Stimulated activated CD4-positive, alpha-beta T cell treated with anti-CD3 and anti-CD28 coated beads, TNF-alpha, amount 100 ng/mL, for 24 hours (primary cell): ENCODE results near the gene HES7.
A peak's percentile ranks its signal among the peaks of the same experiment; 100 is the strongest.
"Not testable (repeated sequence)": the region's sequence is repeated elsewhere in the genome, so short reads cannot be mapped to it uniquely, and the experiment has no call there.

Experiments used
- DNase-seq, 3 experiments: peaks; one replicate each; pipeline ENCODE4 v3.0.0-alpha.2; 2020; ENCODE audit warnings: low read depth in 3 of 3

HES7 gene

DNA sequence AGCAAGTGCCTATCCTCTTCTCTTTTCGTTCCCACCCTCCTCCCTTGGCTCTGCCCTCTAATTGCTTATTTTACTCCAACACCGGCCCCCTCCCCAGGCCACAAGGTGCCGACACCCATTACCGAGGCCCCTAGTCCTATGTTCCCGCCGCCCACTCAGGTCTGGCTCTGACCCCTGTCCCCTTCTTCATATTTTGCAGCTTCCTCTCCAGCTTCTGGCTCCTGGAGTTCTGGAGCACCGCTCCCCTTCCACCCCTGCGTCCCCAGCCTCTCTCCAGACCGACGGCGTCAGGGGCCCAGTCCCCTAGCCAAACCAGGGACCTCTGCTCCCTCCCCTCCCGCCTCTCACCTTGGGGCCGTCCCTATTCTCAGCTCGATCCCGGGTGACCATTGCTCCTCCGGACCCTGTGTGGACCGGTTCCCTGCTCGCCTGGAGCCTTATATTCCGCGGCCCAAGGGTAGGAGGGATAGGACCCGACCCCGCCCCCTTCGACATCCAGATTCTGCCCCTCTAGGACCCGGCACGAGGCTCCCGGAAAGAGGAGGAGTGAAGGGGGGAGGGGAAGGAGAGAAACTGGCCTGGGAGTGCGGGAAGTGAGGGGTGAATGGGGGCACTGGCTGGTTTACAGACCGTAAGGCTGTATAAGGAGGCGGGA is at the start of gene HES7:
Gene HES7 (minus strand): TSS at position 412 of the 655 bp plus-strand sequence. CDS start 22 bp downstream, at position 390.
- DNase-seq = no peak

DNA sequence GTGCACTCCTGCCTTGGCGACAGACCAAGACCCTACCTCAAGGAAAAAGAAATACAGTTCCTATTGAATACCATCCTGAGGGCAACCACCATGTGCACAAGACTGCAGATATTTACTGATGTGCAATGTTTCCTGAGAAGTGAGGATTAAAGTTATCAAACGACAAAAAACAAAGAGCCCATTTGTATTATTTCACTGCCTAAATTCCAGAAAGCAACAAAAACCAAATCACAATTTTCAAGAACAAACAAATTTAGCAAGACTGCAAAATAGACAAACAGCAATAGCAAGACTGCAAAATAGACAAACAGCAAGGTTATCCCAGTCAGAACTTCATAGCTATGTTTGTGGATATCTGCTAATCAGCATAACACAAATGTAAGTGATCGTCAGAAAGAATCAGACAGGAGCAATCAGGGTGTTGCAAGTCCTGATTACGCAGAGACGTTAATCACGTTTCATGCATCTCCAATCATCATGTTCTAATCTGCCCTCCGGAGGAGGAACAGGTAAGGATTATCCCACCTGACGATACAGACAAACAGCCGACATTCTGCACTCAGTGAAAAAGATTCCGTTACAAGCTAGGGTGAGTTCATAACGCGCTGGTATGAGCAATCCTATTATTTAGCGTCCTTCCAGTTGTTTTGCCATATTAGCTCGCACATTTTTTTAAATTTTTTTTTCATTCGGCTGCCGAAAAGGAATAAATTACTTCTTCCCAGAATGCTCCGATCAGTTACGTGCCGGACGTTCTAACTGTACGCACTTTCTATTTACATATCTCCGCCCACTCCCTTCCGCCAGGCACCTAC is 49.4 kb upstream of the HES7 start:
- DNase-seq = peak; percentile 60 to 85 (median 76)

DNA sequence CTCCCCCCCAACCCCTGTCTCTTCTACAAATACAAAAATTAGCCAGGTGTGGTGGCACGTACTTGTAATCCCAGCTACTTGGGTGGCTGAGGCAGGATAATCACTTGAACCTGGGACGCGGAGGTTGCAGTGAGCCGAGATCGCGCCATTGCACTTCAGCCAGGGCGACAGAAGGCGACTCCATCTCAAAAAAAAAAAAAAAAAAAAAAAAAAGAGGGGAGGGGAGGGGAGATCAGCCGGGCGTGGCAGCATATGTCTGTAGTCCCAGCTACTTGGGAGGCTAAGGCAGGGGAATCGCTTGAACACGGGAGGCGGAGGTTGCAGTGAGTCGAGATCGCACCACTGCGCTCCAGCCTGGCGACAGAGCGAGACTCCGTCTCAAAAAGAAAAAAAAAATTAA is 46.3 kb upstream of the HES7 start:
- not testable (repeated sequence) for DNase-seq

DNA sequence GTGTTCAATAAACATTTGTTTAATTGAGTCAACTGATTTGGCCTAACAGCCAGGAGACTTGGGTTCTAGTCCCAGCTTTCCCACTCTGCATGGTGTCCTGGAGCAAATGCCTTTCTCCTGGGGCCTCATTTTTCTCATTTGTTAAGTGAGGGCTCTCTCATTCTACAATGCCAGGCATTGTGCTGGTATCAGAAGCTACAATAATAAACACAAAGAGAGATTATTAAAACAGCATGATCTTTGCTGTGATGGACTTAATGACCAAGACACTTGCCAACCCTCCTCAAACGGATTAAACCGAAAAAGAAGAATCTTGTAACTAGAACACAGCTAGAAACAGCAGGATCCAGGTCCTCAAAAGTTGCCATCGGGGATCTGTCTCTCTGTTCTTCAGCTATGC is 43.6 kb upstream of the HES7 start:
- no peak for DNase-seq

DNA sequence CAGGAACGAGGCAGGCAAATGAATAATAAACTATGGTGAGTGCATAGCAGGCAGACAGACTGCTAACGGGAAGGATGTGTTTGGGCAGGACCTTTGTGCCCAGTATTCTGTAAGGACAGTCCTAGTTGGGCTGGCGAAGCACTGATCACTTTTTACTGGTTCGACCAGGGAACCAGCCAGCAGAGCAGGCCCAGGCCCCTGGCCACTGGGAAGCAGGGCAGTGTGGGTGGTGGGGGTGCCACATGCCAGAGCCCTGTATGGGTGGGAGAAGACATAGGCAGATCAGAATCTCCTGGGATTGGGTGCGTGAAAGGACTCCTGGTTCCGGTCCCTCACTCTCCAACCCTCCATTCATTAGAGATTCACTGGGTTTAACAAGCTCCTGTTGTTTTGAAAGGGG is 42.8 kb upstream of the HES7 start:
- DNase-seq = no peak

DNA sequence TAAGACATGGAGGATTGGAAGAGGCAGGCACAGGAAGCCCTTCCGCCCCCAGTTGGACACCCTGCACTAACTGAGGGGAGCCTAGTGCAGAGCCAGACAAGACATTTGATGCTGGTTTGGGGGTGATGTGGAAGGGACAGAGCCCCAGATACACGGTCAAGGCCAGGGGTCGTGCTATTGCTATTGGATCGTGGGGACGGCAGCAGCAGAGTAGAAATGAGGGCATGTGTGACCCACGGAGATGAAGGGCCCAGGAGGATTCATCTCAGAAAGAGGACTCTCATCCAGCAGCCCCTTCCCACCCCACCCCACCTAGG is 40.9 kb upstream of the HES7 start:
- DNase-seq = no peak

DNA sequence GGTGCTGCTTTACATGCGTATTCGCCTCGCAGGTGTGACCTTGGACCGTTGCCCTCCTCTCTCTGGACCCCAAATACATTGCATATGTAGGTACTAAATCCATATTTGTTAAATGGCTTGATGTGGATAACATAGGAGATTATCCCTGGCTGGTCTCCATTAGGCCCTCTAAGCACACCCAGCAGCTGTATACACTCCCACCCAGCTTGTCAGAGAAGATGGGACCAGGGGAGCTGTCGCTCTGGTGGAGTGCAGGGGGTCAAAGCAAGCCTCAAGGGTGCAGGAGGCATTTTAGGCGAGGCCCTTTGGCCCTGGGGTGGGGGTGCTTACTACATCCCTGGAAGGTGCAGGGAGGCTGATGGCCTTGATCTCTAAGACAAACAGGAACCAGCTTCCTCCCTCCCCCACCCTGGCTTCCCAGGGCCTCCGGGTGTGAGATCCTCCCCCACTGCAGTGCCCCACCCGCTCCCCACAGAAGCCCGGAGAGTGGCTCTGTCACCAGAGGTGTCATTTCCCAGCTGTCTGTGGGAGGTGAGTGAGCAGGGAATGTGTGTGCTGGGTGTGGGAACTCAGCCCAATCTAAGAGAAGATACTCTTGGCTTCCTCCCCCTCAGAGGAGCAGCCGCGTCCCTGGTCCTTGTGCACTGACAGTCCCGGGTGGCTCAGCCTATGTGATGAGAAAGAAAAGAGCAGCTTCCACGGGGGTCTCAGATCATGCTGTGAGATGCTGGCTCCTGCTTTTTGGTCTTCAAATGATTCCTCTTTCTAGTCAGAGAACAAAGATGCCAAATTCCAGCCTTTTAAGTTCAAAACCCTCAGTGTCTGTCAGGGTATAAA is 40.3 kb upstream of the HES7 start:
- DNase-seq = peak; percentile 46 to 82 (median 62)

DNA sequence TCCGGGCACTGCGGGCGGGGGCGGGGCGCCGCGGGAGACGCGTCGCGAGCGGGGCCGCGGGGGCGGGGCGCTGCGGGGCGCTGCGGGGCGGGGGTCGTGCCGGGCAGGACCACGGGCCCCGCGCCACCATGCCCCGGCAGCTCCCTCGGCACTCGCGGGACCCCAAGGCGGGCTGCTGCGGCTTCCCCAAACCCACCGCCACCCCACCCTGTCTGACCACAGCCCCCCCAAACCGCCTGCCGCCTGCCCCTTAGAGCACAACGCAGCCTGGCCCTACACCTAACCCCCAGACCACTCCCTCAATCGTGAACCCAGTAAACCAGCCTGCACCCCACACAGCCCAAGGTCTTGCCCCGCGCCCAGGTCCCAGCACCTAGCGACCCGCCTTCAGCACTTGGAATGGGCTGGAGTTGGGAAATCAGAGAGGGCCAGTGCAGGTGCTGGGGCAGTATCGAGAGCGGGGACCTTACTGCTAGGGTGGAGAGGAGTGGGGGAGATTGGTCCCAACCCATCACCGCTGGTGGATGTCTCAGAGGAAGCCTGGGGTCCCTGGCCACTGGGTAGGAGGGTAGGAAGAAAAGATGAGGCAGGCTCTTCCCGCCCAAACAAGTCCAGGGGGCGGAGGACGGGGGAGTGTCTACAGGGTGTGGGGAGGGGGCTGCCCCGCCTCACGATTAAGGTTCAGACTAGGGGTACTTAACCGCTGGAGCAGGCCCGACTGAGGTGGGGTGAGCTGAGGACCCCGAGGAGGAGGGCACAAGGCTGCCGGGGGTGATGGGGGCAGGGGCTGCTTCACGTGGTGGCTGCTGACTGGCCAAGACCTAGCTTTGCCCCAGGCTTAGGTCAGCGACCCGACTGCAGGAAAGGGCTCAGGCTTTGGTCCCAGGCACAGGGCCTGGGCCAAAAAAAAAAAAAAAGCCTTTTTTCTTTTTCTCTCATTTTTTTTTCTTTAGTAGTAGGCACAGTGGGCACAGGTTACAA is 39.4 kb upstream of the HES7 start:
- DNase-seq = no peak

DNA sequence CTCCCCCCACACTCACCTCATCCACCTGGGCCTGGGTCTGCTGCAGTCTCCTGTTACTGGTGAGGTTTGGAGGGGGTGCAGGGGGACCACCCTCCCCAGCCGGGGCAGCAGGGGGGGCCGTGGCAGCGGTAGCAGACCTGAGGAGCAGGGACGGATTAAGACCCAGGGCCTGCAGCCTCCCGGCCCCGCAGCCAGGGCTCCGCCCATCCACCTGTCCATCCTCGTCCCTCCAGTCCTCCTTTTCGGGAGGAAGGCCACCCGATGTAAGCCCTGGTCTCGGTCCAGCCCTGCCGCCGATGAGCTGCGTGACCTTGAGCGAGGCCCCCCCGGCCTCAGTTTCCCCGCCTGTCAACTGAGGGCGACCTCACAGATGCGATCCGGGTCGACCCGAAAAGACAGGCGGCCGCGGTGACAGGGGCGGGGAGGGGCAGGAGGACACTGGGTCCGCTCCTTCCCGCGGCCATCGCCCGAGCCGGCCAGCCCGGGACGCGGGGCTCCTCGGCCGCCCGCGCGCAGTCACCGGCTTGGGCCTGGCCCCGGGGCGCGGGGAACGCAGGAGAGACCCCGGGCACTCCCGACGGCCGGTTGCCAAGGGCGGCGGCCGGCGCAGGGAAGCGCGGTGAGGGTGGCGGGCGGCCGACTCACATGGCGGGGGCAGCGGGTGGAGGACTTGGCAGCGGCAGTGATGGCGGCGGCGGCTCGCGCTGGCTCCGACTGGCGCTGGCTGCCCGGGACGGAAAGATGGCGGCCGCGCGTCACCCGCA is 38.5 kb upstream of the HES7 start, which contains the start of gene VAMP2:
Gene VAMP2 (minus strand): TSS at position 716 of the 764 bp plus-strand sequence. CDS start 69 bp downstream, at position 647.
- DNase-seq = peak; percentile 62 to 73 (median 65)

DNA sequence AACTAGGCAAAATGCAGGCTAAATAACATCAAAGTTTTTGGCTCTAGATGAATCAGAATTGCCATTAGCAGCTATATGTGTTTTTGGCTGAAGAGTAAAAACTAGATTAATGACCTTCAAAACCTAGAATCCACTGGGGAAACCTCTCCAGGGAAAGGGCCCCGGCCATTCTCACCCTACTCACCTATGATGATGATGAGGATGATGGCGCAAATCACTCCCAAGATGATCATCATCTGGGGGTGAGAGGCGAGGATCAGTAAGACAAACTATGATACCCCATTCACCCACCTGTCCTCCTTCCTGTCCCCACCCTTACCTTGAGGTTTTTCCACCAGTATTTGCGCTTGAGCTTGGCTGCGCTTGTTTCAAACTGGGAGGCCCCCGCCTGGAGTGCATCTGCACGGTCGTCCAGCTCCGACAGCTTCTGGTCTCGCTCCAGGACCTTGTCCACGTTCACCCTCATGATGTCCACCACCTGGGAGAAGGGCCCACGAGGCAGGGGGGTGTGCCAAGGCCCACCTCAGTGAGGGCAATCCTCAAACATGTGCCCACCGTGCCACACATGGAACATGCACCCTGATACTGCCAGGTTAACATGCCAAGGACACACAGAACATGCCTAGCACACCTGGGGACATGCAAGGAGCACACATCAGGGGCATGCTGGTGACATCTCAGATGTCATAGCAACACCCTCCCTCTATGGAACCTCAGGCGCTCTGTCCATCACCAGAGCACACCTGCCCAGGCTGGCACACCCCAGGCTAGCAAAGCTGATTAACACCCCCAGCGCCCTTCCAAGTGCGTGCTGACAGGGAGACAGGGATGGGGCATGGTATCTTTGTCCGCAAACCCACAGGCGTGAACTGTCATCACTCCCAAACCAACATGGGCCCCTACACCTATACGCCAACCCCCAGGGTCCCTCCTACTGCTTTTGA is 37.7 kb upstream of the HES7 start:
- DNase-seq = no peak

DNA sequence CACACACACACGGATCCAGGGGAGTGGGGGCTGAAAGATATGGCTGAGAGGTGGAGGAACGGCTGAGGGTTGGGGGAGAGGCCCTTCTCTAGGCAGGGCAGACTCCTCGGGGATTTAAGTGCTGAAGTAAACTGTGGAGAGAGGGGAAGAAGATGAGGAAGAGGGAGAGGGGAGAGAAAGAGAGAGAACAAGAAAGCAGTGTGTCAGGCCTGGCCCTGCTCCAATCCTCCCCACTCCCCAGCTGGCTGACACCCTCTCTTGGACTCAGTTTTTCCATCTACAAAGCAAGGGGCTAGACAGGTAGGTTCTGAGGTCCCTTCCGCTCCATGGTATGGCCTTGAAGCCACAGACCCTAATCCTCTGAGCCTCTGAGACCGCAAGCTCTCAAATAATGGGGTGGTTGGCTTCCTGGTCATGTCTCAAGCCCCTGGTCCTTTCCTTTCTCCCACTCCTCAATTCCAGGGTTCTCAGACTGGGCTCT is 36.9 kb upstream of the HES7 start:
- DNase-seq = no peak

DNA sequence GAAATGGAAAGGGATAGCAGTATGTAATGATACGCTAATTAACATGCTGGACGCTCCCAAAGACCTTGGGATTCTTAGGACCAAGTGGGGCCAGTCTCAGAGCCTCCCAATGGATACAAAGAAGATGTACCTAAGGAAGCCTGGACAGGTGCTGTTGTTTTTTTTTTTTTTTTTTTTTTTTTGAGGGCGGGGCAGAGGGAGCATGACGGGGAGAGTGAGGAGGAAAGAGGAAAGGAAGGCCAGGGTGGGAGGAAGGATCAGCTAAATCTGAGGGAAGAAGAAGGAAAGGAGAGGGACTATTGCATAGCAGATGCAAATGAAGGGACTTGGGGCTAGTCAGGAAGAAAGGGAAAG is 36.3 kb upstream of the HES7 start:
- no peak for DNase-seq

DNA sequence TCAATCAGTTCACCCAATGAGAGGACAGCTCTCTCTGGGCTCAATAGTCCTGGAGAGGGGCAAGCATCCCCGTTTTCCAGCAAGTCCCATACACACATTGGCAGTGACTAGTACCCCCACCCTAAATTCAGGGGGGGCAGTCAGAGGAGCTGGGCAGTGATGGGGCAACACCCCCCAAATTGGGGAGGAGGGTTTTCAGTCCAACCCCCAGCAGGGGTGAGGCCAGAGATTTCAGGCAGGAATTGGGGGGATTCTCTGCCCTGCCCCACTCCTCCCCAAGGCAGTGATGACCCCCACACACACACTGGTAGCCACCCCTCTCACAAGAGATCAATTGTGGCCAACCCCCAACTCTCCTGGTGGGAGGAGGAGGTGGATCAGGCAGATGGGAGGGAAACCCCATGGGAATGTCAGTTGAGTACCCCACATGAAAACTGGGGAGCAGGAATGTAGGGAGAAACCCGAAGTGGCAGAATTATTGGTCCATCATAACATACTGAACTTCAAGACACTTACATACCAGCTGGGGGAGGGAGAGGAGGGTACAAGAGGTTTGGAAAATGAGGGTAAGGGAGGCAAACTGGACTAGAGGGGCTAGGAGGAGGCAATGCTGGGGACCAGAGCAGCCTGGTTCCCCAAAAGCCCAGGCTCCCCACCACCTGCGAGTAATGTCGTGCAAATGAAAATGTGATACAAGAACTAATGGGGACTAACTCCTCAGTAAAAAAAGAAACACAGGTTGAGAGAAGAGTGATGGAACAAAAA is 35.7 kb upstream of the HES7 start:
- no peak for DNase-seq

DNA sequence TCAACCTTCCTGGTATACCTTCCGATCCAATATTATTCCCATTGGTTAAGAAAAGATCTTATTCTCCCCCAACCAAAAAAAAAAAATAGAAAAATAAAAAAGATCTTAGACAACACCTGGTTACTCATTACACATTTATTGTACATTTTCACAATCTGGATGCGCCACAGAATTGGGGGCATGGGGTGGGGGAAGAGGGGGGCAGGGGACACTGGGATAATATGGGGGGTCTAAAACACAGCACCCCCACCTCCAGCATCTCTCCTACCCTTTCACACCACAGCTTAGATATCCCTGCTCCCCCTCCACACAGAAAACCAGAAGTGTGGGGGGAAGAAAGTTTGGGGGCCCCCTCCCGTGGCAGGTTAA is 35.1 kb upstream of the HES7 start:
- DNase-seq = no peak

DNA sequence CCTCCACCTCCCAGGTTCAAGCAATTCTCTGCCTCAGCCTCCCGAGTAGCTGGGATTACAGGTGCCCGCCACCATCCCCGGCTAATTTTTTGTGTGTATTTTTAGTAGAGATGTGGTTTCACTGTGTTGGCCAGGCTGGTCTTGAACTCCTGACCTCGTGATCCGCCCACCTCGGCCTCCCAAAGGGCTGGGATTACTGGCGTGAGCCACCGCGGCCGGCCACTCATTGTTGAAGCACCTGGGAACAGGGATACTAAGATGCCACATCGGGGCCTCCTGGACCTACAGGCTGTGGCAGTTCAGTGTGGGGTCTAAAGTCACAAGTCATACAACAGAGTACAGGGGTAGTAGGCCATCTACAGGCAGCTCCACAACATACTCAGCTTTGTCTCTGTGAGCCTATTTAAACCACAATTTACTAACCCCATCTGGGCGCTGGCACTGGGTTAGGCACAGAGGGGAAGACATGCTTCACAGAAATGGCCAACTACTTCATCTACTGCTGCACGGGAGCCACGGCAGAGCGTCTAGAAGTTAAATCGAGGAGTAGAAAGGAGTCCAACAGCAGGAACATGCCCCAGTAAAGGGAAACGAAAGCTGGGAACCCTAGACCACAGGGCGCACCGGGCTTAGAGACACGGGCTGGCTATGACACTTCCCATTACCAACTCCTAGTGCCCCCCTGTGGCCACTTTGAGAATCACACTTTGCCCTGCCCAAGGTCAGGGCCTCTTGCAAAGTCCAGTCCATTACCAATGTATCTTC is 34.5 kb upstream of the HES7 start:
- DNase-seq = peak; percentile 70 to 88 (median 87)

DNA sequence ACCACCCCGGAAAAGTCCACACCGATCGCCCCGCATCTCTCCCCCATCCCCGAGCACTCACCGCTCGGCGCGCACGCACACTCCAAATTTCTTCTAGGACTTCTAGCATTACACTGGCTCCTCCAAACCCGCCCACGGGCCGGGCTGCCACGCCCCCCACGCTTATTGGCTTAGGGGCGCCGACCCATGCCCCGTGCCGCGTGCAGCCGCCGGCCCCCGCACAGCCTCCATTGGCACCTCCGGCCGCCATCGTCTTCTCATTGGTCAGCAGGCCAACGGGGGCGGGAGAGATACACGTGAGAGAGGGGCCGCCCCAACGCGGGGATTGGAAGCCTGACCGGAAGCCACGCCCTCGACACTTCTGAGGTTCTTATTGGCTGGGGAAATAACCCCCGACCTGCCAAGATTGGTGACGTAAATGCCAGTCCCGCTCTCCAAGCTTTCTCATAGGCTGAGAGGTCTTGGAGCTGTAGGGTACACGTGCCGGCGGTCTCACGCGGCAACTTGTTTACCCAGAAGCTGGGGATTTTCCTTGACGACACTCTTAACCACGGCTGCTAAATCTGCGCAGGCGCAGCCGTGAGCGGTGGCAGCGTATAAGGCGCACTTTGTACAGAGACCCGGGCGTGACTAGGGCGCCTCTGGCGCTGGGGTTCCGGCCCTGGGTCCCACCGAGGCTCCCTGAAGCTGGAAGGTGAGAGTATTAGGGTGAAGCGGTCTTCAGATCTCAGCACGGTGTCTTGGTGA is 32.5 kb upstream of the HES7 start:
- DNase-seq = peak; percentile 100

DNA sequence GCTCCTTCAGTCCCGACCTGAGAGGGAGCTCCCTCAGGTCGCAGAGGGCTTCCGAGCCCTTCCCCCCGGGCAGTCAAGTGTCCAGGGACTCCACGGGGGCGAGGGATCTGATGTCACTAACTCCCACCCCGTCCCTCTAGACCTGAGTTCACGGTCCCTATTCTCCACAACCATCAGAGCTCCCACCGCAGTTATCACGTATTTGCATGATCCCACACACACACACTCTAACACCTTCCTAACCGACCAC is 32.0 kb upstream of the HES7 start:
- DNase-seq = no peak
